Lung (tissue), 12 donors: Measurements from ENCODE around the gene TFF2. TPM values are rescaled to one million over a fixed set of nuclear protein-coding genes. Genes with fewer than 3 reads are reported as not detected.

Experiments
- ATAC-seq: fragments of 200-7000 bp; cut with Tn5 transposase; one replicate; pipeline ENCODE4 v1.9.1; 2020; ENCODE audit warnings: moderate number of reproducible peaks; ENCODE audit not compliant: insufficient read depth, low FRiP score
- DNase-seq, 3 donors: peaks; one replicate each; pipeline ENCODE4 v3.0.0-alpha.2; 2013 to 2017
- H3K27ac ChIP-seq, 2 donors: one replicate each; pipeline ENCODE4 v1.5.1; 2013; ENCODE audit warnings: mild to moderate bottlenecking in 2 of 2, moderate library complexity in 2 of 2, control low read depth in 1 of 2, inconsistent platforms in 1 of 2, low read depth in 1 of 2, low read length in 1 of 2
- H3K27me3 ChIP-seq, 3 donors: one replicate each; pipeline ENCODE4 v1.5.1; 2013; ENCODE audit warnings: low read length in 2 of 3; ENCODE audit not compliant: control insufficient read depth in 3 of 3, insufficient read depth in 3 of 3
- H3K36me3 ChIP-seq, 4 donors: one replicate each; pipeline ENCODE4 v1.5.1; 2013; ENCODE audit warnings: low read length in 4 of 4, mild to moderate bottlenecking in 1 of 4, moderate library complexity in 1 of 4; ENCODE audit not compliant: control insufficient read depth in 4 of 4, insufficient read depth in 4 of 4
- H3K4me1 ChIP-seq, 5 donors: one replicate each; pipeline ENCODE4 v1.5.1; 2013; ENCODE audit warnings: low read length in 5 of 5, mild to moderate bottlenecking in 2 of 5, moderate library complexity in 1 of 5; ENCODE audit not compliant: control insufficient read depth in 5 of 5, insufficient read depth in 5 of 5
- H3K4me3 ChIP-seq: one replicate; pipeline ENCODE4 v1.5.1; 2013; ENCODE audit warnings: mild to moderate bottlenecking, control low read depth, moderate library complexity
- H3K9ac ChIP-seq, 2 donors: one replicate each; pipeline ENCODE4 v1.5.1; 2013; ENCODE audit warnings: low read length in 2 of 2, control low read depth in 1 of 2; ENCODE audit not compliant: insufficient read depth in 1 of 2
- H3K9me3 ChIP-seq, 4 donors: one replicate each; pipeline ENCODE4 v1.5.1; 2013; ENCODE audit warnings: low read length in 3 of 4, mild to moderate bottlenecking in 1 of 4, moderate library complexity in 1 of 4; ENCODE audit not compliant: control insufficient read depth in 4 of 4, insufficient read depth in 3 of 4
- CTCF ChIP-seq: IDR thresholded peaks from 2 replicates; pipeline ENCODE4 v1.5.1; 2012; ENCODE audit warnings: mild to moderate bottlenecking; ENCODE audit errors: control extremely low read depth, extremely low read depth
- WGBS, 2 donors: extraction: QIAGEN DNeasy Blood & Tissue Kit; methylation state at CpG; one replicate each; pipeline ENCODE4 v1.1.7; 2013; 5-methylcytosine and 5-hydroxymethylcytosine counted together
- polyA plus RNA-seq, 2 donors: library from polyadenylated mRNA; stranded (reverse); fragments of 200-250 nt; gene quantifications; one replicate each; pipeline ENCODE4 v1.2.1, GENCODE V29; 2013
- total RNA-seq, 2 donors: library from RNA; depleted of rRNA in 1 of 2; stranded (reverse); fragments of >200 nt in 1 of 2; gene quantifications; one replicate each; pipeline ENCODE4 v1.2.1, GENCODE V29; 2014 to 2021
- donor health status: control.
- donor health status: control.
- donor health status: Bipolar disorder and iron deficiency.
- donor health status: healthy.
- donor health status: DM: yes; HTN: yes; CAD: no.

TFF2 gene
- total and polyA plus RNA-seq, 4 donors = not detected

DNA sequence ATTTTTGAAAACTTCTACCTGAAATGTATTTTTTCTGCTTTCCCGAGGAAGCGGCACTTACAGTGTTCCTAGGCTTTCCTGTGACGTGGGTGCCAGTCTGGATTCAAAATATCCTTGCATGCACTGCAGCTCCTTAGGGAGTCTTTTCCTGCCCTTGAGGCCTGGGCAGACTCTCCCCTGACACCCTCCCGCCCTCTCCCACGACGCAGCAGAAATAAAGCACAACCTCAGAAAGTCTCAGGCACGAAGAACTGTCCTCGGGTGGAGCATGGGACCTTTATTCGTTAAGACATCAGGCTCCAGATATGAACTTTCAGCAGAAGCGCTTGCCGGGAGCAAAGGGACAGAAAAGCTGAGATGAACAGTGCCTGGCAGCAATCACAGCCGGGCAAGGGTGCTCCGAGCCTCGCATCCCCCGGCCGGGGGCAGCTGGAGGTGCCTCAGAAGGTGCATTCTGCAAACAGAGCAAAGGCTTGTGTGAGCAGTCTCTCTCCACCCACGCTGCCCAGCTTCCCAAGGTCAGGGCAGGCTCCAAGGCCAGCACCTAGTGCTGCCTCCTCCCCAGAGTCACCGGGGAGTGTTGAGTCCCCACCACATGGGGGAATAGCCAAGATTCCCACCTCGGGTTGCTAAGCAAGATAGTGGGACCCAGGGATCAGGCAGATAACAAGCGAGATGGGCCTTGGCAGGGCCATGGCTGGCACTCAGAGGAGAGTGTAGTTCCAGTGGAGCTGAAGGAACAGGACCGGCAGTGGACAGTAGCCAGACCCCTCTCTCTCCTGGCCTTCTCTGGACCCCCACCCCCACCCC, 38.8 kb downstream of the TFF2 start:
- no peaks in the 10 kb centered on the region for H3K9me3 ChIP-seq
- ATAC-seq (no peak), DNase-seq (no peak)
- no peak for TF ChIP-seq CTCF
- H3K4me3 ChIP-seq = no peak overlapping the region
- 90 to 91% methylated on average over 21 of the region's 21 CpGs for WGBS, 2 donors
- peaks cover 0 to 21% (median 4%) of the 10 kb centered on the region in 5 donors for H3K4me1 ChIP-seq
- H3K27ac ChIP-seq = no peak overlapping the region
- H3K36me3 ChIP-seq = no peaks in the 10 kb centered on the region
- no peak overlapping the region for H3K9ac ChIP-seq
- H3K27me3 ChIP-seq = no peaks in the 10 kb centered on the region

- Histone ChIP-seq H3K27ac (no peak overlapping the region), H3K4me1 (peaks cover 0 to 21% (median 4%) of the 10 kb centered on the region in 5 donors), H3K4me3 (no peak overlapping the region), H3K9ac (no peak overlapping the region), H3K9me3 (no peaks in the 10 kb centered on the region), H3K27me3 (no peaks in the 10 kb centered on the region), H3K36me3 (no peaks in the 10 kb centered on the region)
- DNase-seq (no peak), ATAC-seq (no peak)
- no peak for TF ChIP-seq CTCF
- 93 to 94% methylated on average over 14 of the region's 14 CpGs for WGBS, 2 donors
These were observed 39.6 kb downstream of the TFF2 start for GRCh38 chr21:42311160-42311559.

DNA sequence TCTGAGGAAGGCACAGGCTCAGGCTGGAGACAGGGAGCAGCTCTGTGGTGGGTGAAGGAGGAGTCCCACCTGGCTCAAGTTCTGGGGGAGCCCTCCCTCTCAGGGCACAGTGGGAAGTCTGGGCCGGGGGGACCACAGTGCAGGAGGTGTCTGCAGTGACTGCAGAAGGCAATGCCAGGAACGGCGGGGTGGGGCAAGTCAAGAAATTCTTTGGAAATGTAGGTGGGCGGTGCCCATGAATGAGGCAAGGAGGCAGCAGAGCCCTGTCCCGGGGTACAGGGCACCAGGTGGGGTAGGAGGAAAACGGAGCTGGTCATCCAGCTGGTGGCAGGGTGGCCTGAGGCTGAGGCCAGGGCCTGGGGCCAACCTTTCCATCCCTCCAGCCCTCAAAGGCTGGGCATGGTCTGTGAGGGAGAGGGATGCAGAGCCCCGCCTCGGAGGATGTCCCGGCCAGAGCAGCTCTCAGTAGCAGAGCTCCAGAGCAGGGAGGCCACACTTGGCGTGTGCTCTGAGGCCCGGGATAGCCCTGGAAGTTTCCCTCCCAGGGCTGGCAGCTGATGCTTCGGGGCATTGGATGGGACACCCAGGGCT, 40.3 kb downstream of the TFF2 start:
- Histone ChIP-seq H3K9ac (no peak overlapping the region), H3K36me3 (no peaks in the 10 kb centered on the region), H3K27me3 (no peaks in the 10 kb centered on the region), H3K27ac (no peak overlapping the region), H3K9me3 (no peaks in the 10 kb centered on the region), H3K4me3 (no peak overlapping the region), H3K4me1 (peaks cover 0 to 21% (median 4%) of the 10 kb centered on the region in 5 donors)
- DNase-seq (no peak), ATAC-seq (no peak)
- 80 to 83% methylated on average over 12 of the region's 12 CpGs for WGBS, 2 donors
- no peak for TF ChIP-seq CTCF
